Vagina (tissue), 2 donors: ENCODE measurements around the gene MTARC2.

ENCODE experiments used
- CTCF ChIP-seq, 3 experiments: fragments of 450-650 bp in 2 of 3; fragments of 200-600 bp in 1 of 3; sonication (generic) in 1 of 3; IDR thresholded peaks; one replicate each; pipeline ENCODE4 v1.5.1; 2017 to 2019; ENCODE audit warnings: antibody characterized with exemption in 3 of 3, mild to moderate bottlenecking in 2 of 3, moderate library complexity in 2 of 3
- POLR2A ChIP-seq, 2 donors: fragments of 450-650 bp; IDR thresholded peaks; one replicate each; pipeline ENCODE4 v1.6.1; 2017; ENCODE audit warnings: antibody characterized with exemption in 2 of 2, mild to moderate bottlenecking in 2 of 2, moderate library complexity in 2 of 2
- POLR2AphosphoS5 ChIP-seq, 2 donors: sonication (generic); formaldehyde crosslinking; IDR thresholded peaks; one replicate each; pipeline ENCODE4 v1.9.0; 2017; ENCODE audit warnings: antibody characterized with exemption in 2 of 2, mild to moderate bottlenecking in 2 of 2, low read depth in 1 of 2; ENCODE audit not compliant: insufficient read depth in 1 of 2

- TF ChIP-seq POLR2AphosphoS5 (IDR thresholded peaks at IDR 0.05; ENCODE audit: insufficient read depth in 1 of 2, low read depth in 1 of 2), result no peak
- no peak for TF ChIP-seq CTCF (IDR thresholded peaks at IDR 0.05)
- TF ChIP-seq POLR2A (IDR thresholded peaks at IDR 0.05), result no peak
These were observed 11.0 kb downstream of the MTARC2 start for GRCh38 chr1:220759147-220759546.
